GM21723 (cell line): Measurements from ENCODE around the gene NR2F1.
A peak's percentile ranks its signal among the peaks of the same experiment; 100 is the strongest.

Experiments
- ATAC-seq: cut with Tn5 transposase; IDR thresholded peaks from one replicate; pipeline ENCODE4 v1.9.1; 2021; ENCODE audit warnings: mild to moderate bottlenecking, moderate library complexity; ENCODE audit not compliant: unreplicated experiment

Gene NR2F1

DNA sequence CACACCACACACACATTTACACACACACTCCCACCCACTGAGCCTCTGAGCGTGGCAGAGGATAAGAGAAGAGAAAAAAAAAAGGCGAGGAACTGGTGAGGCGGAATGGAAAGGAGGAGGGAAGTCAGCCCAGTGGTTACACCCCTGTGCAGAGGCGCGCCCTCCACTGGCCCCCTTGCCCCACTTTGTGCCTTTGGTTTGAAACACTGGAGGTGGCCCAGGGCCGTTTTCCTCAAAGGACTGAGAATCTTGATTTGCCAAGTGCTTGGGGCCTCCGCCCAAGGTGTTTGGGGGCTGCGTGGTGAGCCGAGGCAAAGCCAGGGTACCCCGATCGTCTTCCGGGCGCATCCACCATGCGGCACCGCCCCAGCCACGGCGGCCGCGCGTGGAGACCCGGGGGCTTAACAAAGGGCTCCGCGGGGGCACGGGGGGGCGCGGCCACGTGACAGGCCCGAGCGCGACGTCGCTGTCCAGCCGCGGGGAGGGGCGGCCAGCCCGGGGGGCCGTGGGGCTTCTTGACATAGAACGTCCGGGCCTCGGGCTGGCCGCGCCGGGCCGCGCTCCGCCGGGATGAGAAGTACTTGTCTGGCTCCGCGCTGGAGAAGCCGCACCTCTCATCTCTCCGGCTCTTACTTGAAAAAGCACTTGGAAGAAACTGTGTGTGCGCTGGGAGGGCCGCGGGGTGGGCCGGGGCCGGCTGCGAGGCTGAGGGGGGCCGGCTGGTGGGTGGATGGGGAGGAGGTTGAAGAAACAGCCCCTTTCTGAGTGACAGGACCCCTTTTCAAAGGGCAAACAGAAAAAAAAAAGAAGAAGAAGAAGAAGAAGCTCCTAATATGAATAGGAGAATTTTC is 21.0 kb downstream of the NR2F1 start:
- no peak for ATAC-seq

DNA sequence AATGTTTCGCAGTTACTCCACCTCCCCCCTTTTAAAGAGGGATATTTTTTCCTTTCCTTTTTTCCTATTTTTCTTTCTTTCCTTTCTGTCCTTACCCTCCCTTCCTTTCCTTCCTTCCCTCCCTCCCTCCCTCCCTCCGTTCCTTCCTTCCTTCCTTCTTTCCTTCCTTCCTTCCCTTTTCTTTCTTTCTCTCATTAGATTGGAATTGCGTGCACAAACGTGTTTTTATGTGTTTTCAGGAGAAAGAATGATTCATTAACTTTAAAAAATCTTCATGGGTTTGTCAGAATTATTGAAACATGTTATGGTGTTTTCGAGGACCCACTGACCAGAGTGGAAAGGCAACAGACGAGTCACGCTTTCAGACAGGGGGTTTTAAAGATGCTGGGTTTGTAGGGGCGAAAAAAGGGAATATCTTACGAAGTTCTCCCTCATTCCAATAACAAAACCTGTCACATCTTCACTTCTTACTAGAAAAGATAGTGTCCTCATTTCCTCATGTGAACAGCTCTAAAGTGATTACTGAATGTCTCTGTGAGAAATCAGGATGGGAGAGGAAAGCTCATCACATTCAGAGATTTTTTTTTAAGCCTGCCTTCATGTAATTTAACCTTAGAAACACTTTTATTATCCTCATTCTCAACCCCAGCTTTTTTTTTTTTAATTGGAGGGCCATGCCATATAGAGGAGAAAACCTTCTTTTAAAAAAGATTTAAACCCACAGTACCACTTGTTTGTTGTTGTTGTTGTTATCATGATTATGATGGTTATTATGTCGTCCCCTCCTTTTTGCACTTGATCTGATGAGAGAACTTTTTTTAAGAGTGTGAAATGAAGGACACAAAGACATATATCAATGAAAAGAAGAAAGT is 21.9 kb downstream of the NR2F1 start:
- no peak for ATAC-seq

DNA sequence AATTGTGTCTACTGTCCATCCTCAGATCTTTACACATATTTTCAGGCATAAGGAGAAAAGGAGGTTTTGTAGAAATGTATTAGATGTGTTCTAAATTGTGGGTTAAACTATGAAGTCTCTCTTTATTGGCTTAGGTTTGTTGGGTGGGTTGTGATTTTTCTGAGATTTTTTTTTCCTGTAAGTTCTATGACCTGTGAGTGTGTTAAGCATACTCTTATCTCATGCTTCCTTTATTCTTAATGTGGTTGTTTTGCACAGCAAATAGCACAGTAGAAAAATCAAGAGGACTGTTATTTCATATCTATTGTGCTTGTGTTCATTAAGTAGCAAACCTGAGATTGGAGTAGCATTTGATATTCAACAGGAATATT is 23.3 kb downstream of the NR2F1 start:
- no peak for ATAC-seq

DNA sequence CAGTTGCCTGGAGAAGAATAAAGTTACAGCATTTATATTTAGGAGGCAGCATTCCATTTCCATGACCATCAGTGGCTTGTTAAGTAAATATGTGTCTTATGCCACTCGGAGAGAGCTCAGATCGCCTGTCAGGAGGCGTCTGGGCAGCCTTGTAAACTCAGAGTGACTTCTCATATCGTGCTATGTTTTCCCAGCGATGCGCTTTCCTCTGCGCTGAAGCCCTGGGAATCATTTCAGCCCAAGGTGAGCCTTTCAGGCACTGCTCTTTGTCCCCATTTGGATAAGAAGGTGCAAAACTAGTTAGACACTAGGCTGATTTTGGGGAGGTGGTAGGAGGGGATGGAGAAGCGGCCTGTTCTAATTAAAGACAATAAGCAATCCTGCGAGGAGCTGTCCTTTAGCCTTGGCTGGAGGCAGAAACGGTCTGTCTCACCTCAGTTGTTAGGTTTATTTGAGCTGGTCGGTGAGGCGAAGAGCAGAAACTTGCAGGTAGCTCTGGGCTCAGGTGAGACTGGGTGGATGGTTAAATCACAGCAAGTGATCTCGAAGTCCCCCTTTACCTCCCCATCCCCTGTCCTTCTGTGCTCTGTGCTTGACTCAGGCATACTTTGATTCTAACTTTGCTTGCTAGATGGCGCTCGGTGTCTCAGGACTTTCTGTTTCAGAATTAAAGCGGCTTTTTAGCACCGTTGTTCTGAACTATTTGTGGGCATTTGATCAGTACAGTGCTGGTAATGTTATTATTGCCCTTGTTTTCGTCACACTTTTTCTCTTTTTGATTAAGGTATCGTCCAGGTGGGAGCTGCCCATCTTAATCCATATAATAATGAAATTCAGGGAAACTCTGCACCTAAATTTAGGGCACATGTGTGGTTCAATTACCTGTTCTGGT is 24.6 kb downstream of the NR2F1 start:
- peak; percentile 91 for ATAC-seq

DNA sequence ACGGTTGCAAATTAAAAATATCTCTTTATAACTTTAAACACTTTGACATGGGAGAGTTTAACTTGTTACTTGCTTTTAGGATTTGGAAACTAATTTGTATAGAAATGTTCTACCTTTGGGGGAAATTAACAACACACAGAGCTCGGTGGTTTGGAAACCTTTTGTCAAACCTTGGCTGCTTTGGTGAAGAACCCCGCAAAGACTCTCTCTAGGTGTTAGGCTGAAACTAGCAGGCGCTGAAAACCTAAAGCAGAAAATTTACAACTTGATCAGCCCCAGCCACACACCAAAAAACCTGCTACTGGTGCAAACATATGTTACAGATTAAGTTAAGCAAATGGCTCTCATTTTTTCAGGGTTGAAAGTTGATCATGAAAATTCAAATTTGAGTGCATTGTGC is 25.8 kb downstream of the NR2F1 start:
- ATAC-seq = no peak

DNA sequence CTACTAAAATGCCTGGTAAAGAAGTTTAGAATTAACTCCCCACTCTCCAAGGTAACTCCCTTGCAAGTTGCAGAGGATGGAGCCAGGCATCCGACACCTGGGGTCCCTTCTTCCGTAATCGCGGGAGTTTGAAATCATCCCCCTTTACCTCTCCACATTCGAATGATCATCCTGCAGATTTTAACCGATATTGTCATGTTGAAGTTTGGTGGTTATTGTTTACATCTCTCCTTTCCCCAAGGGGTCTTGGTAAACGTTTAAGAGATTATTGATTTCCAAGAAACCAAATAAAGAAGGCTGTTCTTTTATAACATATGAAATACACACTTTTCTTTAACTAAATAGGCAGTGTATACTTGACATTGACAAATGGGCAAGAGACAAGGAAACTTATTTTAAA is 26.7 kb downstream of the NR2F1 start:
- ATAC-seq = no peak

DNA sequence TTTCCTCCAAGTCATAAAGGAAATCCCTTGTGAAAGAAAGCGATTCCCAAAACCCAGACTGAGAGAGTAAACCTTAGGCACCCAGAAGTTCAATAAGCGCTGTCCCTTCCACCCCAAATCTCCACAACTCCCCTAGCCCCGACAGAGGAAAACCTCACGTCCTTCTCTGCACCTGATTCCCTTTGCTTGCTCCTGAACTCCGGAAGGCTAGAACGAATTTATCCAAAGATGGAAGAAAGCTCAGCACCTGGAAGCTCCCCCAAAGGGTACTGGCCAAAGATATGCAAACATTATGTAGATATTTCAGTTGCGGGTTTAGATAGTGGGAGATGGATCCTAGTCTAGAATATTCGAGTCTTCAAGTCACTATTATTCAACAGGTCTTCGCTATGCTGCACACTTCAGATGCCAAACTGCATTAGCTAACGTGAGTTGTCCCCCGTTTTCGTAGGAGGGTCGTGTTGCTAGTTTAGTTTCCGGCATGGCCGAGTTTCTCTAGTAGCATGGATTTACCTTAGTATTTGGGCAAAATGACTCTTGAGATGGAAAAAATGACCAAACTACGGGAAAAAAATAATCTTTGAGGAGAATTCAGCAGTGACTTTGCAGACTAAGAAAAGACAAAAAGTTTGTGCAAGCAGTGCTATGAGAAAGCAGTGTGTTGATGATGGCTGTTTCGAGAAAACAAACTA is 27.7 kb downstream of the NR2F1 start:
- ATAC-seq = no peak

DNA sequence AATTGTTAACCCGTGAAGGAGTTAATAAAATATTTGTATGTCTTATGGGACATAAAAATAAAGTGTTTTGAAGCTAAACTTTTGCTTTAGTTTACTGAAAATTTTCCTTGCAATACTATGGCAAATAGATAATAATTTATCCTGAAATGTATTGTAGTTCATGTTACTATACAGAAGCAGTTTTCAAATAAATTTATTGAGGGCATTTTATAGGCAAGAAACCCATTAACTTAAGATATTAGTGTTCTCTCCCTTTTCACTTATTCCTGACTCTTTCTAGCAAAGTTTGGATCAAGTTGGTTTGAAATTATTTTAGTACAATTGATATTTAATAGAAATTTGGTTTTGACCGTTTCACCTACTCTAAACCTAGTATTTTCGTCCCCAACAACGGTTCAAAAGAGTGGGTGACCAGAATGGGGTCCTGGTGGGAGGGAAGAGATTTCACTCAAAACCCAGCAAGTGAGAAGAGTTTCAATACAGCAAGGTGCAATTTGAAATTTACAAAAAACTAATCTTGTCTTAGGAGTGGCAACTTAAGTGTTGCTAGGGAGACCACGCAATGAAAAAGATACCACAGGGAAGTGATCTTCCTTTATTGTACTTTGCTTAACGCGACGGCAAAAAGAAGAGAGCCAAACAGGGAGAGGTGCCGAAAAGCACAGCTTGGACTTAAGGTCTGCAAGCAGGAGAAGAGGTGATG is 28.4 kb downstream of the NR2F1 start:
- ATAC-seq = no peak

DNA sequence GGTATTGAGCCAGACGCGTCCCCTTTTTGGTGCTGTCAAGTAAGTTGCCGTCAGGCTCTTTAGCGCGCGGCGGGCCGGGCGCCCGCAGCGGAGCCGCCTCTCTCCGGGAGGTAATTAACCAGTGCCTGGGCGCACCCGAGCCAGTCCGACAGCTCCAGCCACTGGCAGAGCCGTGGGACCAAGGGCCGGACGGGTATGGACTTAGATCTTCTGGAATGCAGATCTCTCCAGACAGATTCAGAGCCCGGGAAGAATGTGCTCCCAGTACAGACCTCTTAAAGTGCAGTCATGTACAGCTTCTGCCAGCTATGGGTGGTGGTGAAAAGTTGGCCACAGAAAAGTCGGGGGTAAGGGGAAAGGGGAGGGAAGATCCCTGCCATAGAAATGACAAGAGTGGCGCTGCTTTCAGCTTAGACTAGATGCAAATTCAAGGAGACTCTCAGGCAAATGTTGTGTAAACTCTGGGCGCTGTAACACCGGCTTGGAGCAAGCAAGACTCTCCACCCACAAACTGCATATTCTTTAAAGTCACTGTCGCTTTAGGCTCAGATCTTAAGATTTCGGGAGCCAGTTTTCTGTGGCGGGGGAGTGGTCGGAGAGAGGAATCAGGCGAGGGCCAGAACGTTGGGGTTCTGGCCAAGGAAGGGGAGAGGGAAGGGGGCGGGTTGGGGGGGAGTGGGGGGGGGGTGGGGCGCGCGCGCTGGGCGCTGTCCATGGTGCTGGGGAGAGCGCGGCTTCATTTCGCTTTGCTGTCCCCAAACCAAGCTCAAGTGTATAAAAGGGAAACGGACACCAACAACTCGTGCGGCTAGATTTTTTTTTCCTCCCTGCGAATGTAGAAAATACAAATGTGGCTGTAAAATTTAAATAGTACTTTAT is 29.2 kb downstream of the NR2F1 start:
- ATAC-seq = no peak

DNA sequence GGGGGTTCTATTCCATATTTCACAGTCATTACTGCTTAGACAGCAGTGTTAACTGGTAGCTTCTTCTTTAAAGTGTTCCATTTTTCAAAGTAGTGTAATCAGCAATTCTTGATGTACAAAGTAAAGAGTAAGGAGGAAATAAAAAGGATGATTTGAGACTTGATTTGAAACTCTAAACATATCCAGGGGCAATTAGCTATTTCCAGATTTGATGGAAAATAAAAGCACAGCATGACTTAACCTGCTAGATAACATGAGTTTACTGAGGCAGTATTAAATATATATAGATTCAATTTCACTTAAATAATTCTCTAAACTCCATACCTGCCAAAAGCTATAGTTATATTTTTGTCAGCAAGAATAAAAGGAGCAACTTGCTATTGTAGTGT is 29.8 kb downstream of the NR2F1 start:
- ATAC-seq = no peak

DNA sequence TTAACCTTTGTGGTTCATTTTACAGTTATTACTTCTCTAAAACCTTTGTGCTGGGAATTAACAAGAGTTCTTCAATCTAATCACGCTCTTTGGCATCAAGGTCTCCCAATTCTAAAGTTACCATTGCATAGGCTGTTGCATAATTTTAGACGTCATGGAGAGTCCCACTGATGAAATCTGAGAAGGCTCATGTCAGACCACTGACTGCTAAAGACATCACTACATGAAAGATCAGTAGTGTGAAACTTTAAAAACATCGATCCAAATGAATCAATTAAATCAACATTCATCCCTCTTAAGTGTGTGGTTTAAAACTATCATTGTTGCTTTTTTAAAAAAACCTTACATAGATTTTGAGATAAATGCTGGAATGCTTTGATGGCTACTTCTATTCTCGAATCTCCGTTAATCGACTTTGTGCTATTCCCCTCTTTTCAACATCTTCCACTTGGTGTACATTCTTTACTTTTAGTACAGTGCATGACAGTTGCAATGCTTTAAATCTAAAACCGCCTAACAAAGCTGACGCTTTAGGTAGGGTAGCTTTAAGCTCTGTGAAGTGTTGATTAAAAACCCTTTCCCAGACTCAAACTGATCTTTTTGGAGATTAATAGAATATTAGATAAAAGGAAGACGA is 33.6 kb downstream of the NR2F1 start:
- no peak for ATAC-seq

DNA sequence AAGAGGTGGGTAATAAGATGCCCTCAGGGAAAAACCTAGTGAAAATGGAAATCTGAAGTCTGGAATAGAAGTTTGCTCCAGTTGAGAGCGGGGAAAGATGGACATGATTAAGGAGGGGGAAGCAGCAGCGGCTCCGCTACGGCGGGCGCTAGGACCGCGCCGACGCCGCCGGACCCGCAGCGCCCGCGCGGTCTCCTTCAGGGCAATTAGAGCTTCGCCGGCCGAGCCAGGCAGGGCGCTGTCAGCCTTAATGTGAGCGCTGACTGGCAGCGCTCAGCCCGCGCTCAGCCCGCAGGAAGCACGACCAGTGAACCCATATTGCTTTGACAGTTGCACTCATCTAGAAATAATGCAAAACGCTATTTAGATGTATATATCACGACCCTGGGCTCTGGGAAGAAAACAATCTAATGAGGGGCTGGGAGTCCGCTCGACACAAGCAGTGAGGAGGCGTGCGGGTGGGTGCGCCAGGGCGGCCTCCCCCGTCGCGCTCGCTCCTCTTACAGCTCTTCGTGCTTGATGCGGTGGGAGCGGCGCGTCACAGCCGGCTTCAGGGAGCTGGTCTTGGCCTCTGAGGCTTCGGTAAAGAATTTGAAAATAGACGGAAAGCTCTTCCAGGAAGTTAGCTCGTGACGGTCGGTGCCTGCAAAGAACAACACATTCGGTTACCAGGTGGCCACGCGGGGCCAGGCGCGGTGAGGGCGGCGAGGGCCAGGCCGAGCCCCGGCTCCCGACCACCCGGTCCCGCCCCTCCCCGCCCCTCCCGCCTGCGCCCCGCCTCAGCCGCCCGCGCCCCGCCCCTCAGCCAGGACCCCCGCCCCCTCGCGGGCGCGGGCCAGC is 37.7 kb downstream of the NR2F1 start:
- ATAC-seq = peak; percentile 99

DNA sequence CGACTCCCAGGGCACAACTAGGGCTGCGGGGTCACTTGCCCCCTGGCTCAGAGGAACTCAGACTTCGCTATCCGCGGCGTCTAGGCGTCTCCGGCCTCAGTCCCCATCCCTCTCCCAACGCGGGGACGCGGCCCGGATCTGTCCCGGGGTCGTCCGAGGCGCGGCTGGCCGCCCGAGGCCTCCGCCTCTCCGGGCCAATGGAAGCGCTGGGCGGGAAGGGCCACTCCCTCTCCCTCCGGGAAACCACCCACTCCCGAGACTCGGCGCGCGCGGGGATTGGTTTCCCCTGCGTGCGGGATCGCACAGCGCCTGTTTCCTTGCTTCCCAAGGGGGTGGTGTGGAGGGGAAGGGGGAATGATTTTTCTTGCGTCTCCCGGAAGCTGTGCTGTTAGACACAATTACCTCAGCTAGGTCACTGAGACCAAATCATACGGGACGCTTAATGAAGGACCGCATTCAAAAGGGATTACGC is 38.3 kb downstream of the NR2F1 start:
- peak; percentile 16 for ATAC-seq

DNA sequence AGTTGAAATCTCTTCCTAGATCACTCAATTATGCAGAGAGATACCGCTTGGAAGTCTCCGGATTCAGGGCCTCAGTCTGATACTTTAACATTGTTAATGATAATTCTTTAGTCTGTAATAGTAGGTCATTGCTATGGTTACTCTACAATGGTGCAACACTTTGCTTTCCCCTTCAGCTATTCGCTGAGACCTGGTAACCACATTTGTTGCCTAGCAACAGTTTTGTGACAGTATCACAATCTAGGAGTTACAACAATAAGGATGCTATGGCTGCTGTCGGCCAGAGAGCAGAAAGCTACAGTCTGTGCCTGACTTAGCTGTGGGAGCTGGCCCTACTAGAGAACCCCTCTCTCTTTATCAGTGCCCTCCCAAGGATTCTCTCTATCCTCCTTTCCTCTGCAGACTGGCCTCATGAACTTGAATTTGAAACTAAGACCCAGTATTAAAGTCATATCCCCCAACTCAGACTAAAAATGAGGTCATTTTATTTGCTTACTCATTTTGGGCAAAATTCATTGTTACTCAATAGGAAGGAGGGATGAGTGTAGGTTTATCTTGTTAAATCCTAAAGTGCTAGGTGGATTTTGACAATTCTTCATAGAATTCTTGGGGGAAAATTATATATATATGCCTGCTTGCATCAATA is 39.3 kb downstream of the NR2F1 start:
- no peak for ATAC-seq

DNA sequence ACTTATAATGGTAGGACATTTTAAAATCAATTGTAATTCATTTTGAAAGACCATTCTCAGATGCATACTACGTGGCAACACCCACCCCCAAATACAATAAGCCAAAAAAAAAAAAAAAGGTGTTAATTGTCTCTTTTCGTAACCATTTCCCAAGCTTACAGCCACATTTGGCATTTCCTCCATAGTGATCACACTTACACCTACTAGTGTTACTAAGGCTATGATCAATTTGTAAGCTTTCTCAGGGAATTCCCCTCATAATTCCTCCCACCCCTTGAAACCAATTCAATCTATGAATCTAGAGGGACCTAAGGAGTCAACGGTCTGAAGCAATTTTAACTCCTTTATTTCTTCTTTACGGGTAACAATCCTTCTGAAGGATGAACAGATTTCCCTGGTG is 40.1 kb downstream of the NR2F1 start:
- no peak for ATAC-seq

DNA sequence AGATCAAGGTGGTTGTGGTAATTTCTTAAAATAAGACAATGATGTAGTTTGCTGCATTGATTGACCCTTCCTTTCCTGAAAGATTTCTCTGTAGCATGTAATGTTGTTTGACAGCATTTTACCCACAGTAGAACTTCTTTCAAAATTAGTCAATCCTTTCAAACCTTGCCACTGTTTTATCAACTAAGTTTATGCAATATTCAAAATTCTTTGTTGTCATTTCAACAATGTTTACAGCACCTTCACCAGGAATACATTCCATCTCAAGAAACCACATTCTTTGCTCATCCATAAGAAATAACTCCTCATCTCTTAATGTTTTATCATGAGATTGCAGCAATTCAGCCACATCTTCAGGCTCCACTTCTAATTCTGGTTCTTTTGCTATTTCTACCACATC is 43.8 kb downstream of the NR2F1 start:
- ATAC-seq = no peak

DNA sequence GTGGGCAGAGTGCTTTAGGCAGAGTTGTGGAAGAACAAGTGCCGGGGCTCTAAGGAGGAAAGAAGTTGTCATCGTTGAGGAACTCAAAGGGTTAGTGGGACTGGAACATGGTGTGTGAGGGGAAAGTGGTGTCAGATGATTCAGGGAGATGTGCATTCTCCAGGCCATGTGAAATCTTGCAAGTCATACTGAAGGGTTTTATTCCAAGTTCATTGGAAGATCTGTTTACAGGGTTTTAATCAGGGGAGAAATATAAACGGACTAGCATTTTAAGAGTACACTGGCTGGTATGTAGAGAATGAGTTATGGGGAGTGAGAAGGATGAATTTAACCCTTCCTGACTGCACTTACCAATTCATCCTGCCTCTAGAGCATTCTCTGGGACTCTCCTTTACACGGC is 49.3 kb downstream of the NR2F1 start:
- no peak for ATAC-seq
